ENCODE results near the gene ADNP.
A peak's percentile ranks its signal among the peaks of the same experiment; 100 is the strongest.
"Not testable (repeated sequence)": the region's sequence is repeated elsewhere in the genome, so short reads cannot be mapped to it uniquely, and the experiment has no call there.

The ADNP gene

DNA sequence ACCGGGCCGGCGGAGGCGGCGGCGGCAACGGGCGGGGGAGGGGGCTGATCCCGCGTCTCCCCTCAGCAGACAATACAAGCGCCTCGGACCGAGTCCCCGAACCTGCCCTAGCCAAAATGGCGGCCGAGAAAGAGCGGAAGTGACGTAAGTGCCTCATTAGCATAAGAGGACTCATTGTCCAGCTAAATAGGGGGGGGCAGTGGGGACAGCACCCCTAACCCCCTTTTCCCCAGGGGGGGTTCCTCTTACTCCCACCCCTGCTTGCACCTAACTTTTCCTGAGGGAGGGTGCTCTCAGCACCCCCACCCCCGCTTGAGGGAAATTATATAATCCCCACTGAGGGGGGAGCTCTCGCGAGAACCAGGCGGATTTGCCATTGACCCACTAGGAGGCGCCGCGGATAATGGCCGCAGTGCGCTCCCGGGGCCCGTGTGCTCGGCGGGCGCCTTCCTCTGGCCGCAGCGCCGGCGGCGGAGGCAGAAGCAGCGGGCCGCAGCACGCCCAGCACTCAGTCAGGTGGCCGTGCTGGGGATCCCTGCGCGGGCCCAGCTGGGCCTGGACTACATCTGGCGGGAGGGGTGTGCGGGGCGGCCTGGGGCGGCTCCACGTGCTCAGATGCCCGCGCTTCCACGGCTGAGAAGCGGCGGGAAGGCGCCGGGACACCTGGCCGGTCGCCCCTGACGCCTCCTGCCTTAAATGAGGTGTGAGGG, at the start of gene ADNP:
Gene ADNP, minus strand, starts transcription at position 132 of the 710 bp plus-strand sequence. CDS start 27,441 bp downstream, outside the sequence.
- Mint-ChIP-seq H3K27me3 (ENCODE audit: low read depth) (no peaks in the 10 kb centered on the region), H3K4me3 (peak within 1 kb of the TSS; percentile 91 to 95 (median 94)), H3K4me1 (peaks cover 31% of the 10 kb centered on the region), H3K36me3 (ENCODE audit: low read depth) (peaks cover 61% of the 10 kb centered on the region), H3K27ac (peak within 1 kb of the TSS; percentile 100), H3K9me3 (no peaks in the 10 kb centered on the region)
- TF ChIP-seq, protein P1, sequence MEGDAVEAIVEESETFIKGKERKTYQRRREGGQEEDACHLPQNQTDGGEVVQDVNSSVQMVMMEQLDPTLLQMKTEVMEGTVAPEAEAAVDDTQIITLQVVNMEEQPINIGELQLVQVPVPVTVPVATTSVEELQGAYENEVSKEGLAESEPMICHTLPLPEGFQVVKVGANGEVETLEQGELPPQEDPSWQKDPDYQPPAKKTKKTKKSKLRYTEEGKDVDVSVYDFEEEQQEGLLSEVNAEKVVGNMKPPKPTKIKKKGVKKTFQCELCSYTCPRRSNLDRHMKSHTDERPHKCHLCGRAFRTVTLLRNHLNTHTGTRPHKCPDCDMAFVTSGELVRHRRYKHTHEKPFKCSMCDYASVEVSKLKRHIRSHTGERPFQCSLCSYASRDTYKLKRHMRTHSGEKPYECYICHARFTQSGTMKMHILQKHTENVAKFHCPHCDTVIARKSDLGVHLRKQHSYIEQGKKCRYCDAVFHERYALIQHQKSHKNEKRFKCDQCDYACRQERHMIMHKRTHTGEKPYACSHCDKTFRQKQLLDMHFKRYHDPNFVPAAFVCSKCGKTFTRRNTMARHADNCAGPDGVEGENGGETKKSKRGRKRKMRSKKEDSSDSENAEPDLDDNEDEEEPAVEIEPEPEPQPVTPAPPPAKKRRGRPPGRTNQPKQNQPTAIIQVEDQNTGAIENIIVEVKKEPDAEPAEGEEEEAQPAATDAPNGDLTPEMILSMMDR (IDR thresholded peaks at IDR 0.05; ENCODE audit: unreplicated experiment in 3 of 3), result peak; percentile 67 to 85 (median 69)

DNA sequence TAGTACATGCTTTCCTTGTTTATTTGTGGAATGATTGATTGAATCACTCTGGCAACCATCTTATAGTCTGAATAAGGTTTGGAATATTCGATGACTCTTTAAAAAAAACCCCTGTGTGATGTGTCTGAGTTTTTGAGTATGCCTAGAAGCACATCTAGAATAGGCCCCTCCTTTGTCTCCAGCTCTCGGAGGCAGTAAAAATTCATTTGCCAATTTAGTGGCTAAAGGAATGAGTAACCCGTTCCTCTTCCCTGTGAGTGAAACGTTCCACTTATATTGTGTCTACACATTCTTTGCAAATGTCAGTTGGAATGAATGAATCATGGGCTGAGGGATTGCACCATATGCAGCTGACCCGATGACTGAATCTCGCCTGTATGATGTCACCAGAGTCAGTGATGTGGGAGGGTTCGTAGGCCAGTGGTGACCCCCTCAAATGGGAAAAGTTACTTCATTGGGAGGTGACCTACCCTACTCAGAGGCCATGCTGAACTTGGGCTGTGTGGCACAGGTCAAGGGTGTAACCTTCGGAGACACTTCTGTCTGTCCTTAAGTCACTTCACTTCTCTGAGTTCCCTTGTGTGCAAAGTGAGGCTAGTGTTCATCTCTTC, 48.9 kb upstream of the ADNP start:
- Mint-ChIP-seq H3K27ac (no peak overlapping the region), H3K36me3 (ENCODE audit: low read depth) (no peaks in the 10 kb centered on the region), H3K27me3 (ENCODE audit: low read depth) (peaks cover 45% of the 10 kb centered on the region), H3K4me1 (peaks cover 4% of the 10 kb centered on the region), H3K9me3 (peaks cover 2% of the 10 kb centered on the region), H3K4me3 (no peak overlapping the region)
- TF ChIP-seq, protein P1 (IDR thresholded peaks at IDR 0.05; ENCODE audit: unreplicated experiment in 3 of 3), result no peak

DNA sequence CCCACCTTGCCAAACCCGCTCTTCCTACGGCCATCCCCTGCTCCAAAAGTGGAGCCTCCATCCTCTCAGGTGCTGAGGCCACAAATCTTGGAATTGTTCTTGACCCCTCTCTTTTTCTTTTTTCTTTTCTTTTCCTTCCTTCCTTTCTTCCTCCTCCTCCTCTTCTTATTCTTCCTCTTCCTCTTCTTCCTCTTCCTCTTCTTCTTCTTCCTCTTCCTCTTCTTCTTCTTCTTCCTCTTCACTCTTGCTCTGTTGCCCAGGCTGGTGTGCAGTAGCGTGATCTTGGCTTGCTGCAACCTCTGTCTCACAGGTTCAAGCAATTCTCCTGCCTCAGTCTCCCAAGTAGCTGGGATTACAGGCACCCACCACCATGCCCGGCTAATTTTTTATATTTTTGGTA, 47.3 kb upstream of the ADNP start:
- not testable (repeated sequence) for H3K4me3 Mint-ChIP-seq; H3K9me3 Mint-ChIP-seq; H3K4me1 Mint-ChIP-seq; H3K36me3 Mint-ChIP-seq (ENCODE audit: low read depth); H3K27ac Mint-ChIP-seq
- H3K27me3 Mint-ChIP-seq (ENCODE audit: low read depth), result peaks cover 40% of the 10 kb centered on the region

DNA sequence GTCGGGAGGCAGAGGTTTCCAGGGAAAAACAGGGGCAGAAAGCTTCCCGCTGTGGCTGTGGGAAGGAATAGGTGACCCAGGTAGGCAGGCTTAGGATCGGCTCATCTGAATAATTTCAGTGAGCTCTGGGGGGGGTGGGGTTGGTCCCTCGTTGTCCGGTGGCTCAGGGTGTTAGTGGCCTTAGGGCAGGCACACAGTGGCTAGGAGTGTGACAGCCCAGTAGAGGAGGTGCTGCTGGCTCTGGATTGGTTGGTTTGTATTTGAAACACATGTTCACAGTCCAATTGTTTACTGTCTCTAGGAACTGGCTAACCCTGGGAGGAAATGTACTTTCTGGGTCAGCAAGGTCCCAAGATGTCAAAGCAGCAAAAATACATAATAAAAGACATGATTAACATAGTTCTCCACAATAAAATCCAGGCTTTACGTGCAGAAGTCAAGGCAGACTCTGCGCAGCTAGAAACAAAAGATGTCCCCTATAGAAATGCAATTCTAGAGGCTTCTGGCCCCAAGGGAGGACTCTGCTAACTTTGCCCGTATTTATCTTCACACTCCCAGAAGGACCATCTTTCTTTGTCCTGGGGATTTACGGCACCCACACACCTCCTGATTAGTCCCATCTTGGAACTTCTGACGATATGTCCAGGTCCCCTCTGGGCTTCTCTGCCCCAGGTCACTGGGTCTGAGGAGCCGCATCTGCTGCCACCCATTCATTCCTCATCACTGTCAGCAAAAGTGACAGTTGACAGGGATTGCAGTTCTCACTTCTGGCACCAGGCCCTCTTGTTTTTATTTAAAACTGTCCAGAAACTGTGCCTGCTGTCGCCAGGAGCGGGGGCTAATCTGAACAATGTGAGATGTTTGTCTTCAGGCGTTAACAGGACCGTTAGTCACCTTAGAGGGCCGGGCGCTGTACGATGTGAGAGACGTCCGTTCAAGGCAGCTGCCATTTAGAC, 46.1 kb upstream of the ADNP start:
- TF ChIP-seq, protein P1 (IDR thresholded peaks at IDR 0.05; ENCODE audit: unreplicated experiment in 3 of 3), result no peak
- Mint-ChIP-seq H3K27me3 (ENCODE audit: low read depth) (peaks cover 40% of the 10 kb centered on the region), H3K4me1 (peaks cover 4% of the 10 kb centered on the region), H3K4me3 (no peak overlapping the region), H3K27ac (no peak overlapping the region), H3K9me3 (peaks cover 4% of the 10 kb centered on the region), H3K36me3 (ENCODE audit: low read depth) (no peaks in the 10 kb centered on the region)

DNA sequence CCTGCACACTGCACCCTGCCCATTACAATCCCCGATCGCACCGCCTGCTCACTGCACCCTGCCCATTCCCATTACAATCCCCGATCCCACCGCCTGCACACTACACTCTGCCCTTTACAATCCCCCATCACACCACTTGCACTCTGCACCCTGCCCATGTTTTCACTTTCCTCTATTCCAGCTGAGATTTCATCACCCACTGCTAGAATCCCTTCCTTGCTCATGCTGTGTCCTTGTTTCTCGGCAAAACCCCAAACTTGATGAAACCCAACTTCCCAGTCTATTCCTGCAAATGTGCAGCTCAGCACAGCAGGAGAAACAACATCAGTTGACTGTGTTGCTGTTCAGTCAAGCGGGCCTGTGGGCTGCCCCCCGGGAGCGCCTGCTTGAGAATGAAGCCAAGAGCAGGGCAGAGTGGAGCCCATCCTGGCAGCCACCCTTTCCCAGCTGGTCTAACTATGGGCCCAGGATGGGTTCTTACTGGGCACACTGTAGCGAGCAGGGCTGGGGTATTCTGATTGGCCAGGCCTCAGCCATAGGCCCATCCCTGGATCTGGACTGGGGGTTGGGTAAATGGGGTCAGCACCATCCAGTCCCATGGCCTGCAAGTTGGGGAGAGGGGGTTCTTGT, 44.6 kb upstream of the ADNP start:
- Mint-ChIP-seq H3K4me1 (no peaks in the 10 kb centered on the region), H3K27ac (no peak overlapping the region), H3K4me3 (no peak overlapping the region), H3K36me3 (ENCODE audit: low read depth) (no peaks in the 10 kb centered on the region), H3K27me3 (ENCODE audit: low read depth) (peaks cover 39% of the 10 kb centered on the region), H3K9me3 (peaks cover 4% of the 10 kb centered on the region)
- TF ChIP-seq, protein P1 (IDR thresholded peaks at IDR 0.05; ENCODE audit: unreplicated experiment in 3 of 3), result no peak

DNA sequence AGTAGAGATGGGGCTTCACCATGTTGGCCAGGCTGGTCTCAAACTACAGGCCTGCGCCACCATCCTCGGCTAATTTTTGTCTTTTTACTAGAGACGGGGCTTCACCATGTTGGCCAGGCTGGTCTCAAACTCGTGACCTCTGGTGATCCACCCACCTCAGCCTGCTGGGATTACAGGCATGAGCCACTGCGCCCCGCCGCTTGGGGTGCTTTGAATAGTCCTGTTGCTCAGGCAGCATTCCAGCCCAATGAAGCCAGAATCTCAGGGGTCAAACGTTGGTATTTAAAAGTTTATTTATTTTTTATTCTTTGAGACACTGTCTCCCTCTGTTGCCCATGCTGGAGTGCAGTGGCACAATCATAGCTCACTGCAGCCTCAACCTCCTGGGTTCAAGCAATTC, 38.7 kb upstream of the ADNP start:
- H3K36me3 Mint-ChIP-seq (ENCODE audit: low read depth), result no peaks in the 10 kb centered on the region
- H3K9me3 Mint-ChIP-seq, result peaks cover 2% of the 10 kb centered on the region
- H3K4me3 Mint-ChIP-seq, result no peak overlapping the region
- no peak overlapping the region for H3K27ac Mint-ChIP-seq
- H3K27me3 Mint-ChIP-seq (ENCODE audit: low read depth), result peaks cover 13% of the 10 kb centered on the region
- peaks cover 19% of the 10 kb centered on the region for H3K4me1 Mint-ChIP-seq
- TF ChIP-seq, protein P1 (IDR thresholded peaks at IDR 0.05; ENCODE audit: unreplicated experiment in 3 of 3), result no peak
